Hepatocyte (in vitro differentiated cells): ENCODE data around the gene PTPN18. TPM values are rescaled to one million over a fixed set of nuclear protein-coding genes. Genes with fewer than 3 reads are reported as not detected.

Experiments used
- DNase-seq: peaks from one replicate; pipeline ENCODE4 v3.0.0-alpha.2; 2016; ENCODE audit warnings: low spot score
- H2AFZ ChIP-seq: fragments of 200-600 bp; sonication (generic); 2 replicates; pipeline ENCODE4 v1.6.0; 2016; ENCODE audit warnings: antibody characterized with exemption, mild to moderate bottlenecking
- H3K27ac ChIP-seq: fragments of 200-600 bp; sonication (generic); 2 replicates; pipeline ENCODE4 v1.5.1; 2016; ENCODE audit warnings: mild to moderate bottlenecking
- H3K27me3 ChIP-seq: fragments of 200-600 bp; sonication (generic); 2 replicates; pipeline ENCODE4 v1.6.1; 2016
- H3K36me3 ChIP-seq: fragments of 200-600 bp; sonication (generic); replicated peaks from 2 replicates; pipeline ENCODE4 v1.5.1; 2016; ENCODE audit warnings: low read depth; ENCODE audit not compliant: insufficient read depth
- H3K4me1 ChIP-seq: fragments of 200-600 bp; sonication (generic); 2 replicates; pipeline ENCODE4 v1.5.1; 2016; ENCODE audit warnings: mild to moderate bottlenecking, moderate library complexity; ENCODE audit not compliant: insufficient read depth
- H3K4me2 ChIP-seq: fragments of 200-600 bp; sonication (generic); 2 replicates; pipeline ENCODE4 v1.6.0; 2016
- H3K4me3 ChIP-seq: fragments of 200-600 bp; sonication (generic); 2 replicates; pipeline ENCODE4 v1.5.1; 2016; ENCODE audit warnings: mild to moderate bottlenecking
- H3K79me2 ChIP-seq: fragments of 200-600 bp; sonication (generic); 2 replicates; pipeline ENCODE4 v1.6.0; 2017; ENCODE audit warnings: mild to moderate bottlenecking
- H3K9me2 ChIP-seq: fragments of 200-600 bp; sonication (generic); replicated peaks from 2 replicates; pipeline ENCODE4 v1.6.0; 2017; ENCODE audit warnings: mild to moderate bottlenecking; ENCODE audit not compliant: insufficient read depth
- H3K9me3 ChIP-seq: fragments of 200-600 bp; sonication (generic); 2 replicates; pipeline ENCODE4 v1.5.1; 2016; ENCODE audit warnings: low read depth, mild to moderate bottlenecking
- H4K20me1 ChIP-seq: fragments of 200-600 bp; sonication (generic); 2 replicates; pipeline ENCODE4 v1.6.0; 2016; ENCODE audit warnings: mild to moderate bottlenecking; ENCODE audit not compliant: insufficient read depth, poor library complexity, severe bottlenecking
- EZH2 ChIP-seq: fragments of 200-600 bp; sonication (generic); IDR thresholded peaks from 2 replicates; pipeline ENCODE4 v1.6.1; 2016; ENCODE audit warnings: antibody characterized with exemption, mild to moderate bottlenecking, borderline replicate concordance
- EZH2phosphoT487 ChIP-seq: fragments of 200-600 bp; sonication (generic); IDR thresholded peaks from one replicate; pipeline ENCODE4 v1.6.1; 2018; ENCODE audit warnings: antibody characterized with exemption, mild to moderate bottlenecking, low read depth, moderate library complexity; ENCODE audit not compliant: unreplicated experiment, severe bottlenecking
- WGBS: methylation state at CpG from one replicate; pipeline ENCODE4 v1.1.6; 2016; ENCODE audit warnings: low lambda C conversion rate; ENCODE audit errors: missing lambda C conversion rate; 5-methylcytosine and 5-hydroxymethylcytosine counted together
- polyA plus RNA-seq: library from polyadenylated mRNA; unstranded; fragments of >200 nt; fragmentation: Nextera tagmentation; extraction: Ambion mirVana; gene quantifications from 2 replicates; pipeline ENCODE4 v1.2.1, GENCODE V29; 2016
- total RNA-seq: library from RNA; depleted of rRNA; stranded (reverse); fragments of >200 nt; gene quantifications from 2 replicates; pipeline ENCODE4 v1.2.3, GENCODE V29; 2014
- TF ChIP-seq, protein P1 (sequence below): fragments of 200-600 bp; sonication (generic); IDR thresholded peaks from 2 replicates; pipeline ENCODE4 v1.5.1; 2016; ENCODE audit warnings: antibody characterized with exemption, mild to moderate bottlenecking; ENCODE audit not compliant: poor library complexity

The PTPN18 gene
- total and polyA plus RNA-seq, 2 experiments from 2014 or later: 34.7 to 34.8 TPM

DNA sequence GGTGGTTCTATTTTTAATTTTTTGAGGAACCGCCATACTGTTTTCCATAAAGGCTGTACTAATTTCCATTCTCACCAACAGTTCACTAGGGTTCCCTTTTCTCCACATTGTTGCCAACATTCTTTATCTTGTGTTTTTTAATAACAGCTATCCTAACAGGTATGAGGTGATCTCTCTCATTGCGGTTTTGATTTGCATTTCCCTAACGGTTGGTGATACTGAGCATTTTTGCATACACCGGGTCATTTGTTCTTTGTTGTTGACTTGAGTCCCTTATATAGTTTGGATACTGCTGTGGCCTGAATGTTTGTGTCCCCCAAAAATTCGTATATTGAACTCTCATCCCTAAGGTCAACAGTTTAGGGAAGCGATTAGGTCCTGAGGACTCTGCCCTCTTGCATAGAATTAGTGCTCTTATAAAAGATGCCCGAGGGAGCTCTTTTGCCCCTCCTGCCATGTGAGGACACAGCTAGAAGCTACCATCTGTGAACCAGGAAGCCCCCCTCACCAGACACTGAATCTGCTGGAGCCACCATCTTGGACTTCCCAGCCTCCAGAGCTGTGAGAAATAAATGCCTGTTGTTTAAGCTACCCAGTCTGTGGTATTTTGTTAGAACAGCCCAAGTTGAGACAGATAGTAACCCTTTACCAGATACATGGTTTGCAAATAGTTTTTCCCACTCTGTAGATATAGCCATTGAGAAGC is 8.5 kb upstream of the PTPN18 start:
- no peak overlapping the region for H3K27ac ChIP-seq
- H3K79me2 ChIP-seq: peaks cover 15% of the 10 kb centered on the region
- TF ChIP-seq, protein P1, sequence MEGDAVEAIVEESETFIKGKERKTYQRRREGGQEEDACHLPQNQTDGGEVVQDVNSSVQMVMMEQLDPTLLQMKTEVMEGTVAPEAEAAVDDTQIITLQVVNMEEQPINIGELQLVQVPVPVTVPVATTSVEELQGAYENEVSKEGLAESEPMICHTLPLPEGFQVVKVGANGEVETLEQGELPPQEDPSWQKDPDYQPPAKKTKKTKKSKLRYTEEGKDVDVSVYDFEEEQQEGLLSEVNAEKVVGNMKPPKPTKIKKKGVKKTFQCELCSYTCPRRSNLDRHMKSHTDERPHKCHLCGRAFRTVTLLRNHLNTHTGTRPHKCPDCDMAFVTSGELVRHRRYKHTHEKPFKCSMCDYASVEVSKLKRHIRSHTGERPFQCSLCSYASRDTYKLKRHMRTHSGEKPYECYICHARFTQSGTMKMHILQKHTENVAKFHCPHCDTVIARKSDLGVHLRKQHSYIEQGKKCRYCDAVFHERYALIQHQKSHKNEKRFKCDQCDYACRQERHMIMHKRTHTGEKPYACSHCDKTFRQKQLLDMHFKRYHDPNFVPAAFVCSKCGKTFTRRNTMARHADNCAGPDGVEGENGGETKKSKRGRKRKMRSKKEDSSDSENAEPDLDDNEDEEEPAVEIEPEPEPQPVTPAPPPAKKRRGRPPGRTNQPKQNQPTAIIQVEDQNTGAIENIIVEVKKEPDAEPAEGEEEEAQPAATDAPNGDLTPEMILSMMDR: no peak
- no peak for TF ChIP-seq EZH2
- TF ChIP-seq EZH2phosphoT487: no peak
- H3K36me3 ChIP-seq: peaks cover 4% of the 10 kb centered on the region
- peaks cover 7% of the 10 kb centered on the region for H3K4me1 ChIP-seq
- H3K27me3 ChIP-seq: no peaks in the 10 kb centered on the region
- H3K4me3 ChIP-seq: no peak overlapping the region
- no peak overlapping the region for H3K4me2 ChIP-seq
- no peak for DNase-seq
- no peak overlapping the region for H2AFZ ChIP-seq
- WGBS: 98% methylated on average over 7 of the region's 7 CpGs
- H3K9me2 ChIP-seq: no peaks in the 10 kb centered on the region
- H4K20me1 ChIP-seq: no peaks in the 10 kb centered on the region
- H3K9me3 ChIP-seq: no peaks in the 10 kb centered on the region

DNA sequence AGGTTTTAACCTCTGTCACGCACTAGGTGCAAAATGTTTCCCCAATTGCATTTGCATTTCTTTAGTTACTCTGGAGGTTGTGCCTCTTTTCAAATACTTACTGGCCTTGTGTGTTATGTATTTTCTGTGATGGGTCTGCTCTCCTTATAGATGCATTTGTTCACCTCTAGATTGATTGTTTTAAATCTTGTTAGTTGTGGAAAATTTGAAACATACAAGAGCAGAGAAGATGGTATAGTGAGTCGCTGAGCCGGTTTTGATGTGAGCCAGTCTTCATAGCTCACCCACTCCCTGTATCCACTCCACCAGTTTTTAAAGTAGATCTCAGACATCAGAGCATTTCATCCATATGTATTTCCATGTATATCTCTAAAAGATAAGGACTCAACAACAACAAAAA is 6.7 kb upstream of the PTPN18 start:
- TF ChIP-seq EZH2 (no peak), EZH2phosphoT487 (no peak)
- TF ChIP-seq, protein P1: no peak
- Histone ChIP-seq H3K9me3 (no peaks in the 10 kb centered on the region), H3K27me3 (no peaks in the 10 kb centered on the region), H3K36me3 (peaks cover 4% of the 10 kb centered on the region), H3K4me3 (no peak overlapping the region), H3K79me2 (peaks cover 7% of the 10 kb centered on the region), H4K20me1 (no peaks in the 10 kb centered on the region), H3K4me2 (no peak overlapping the region), H3K9me2 (no peaks in the 10 kb centered on the region), H2AFZ (no peak overlapping the region), H3K27ac (no peak overlapping the region), H3K4me1 (no peaks in the 10 kb centered on the region)
- no peak for DNase-seq
- WGBS: 92% methylated on average over 3 of the region's 3 CpGs

DNA sequence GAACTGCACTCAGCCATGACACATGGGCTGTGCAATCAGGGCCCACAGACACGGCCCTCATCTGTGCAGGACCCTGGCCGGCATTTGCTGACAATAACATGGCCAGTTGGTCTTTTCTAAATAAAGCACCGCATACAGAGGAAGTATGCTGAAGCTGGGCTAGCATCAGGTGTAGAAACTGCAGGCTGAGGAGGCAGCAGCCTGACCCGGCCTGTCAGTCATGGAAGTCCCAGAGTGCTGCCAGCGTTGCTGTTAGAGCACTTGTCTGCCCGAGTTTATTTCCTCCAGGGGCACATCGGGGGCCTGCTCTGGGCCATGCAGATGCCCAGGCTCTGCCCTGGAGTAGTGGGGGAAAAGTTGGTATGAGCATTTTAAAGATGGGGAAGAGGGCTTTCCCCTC is 4.1 kb upstream of the PTPN18 start:
- TF ChIP-seq EZH2: no peak
- TF ChIP-seq EZH2phosphoT487: no peak
- TF ChIP-seq, protein P1: no peak
- H2AFZ ChIP-seq: no peak overlapping the region
- no peak overlapping the region for H3K27ac ChIP-seq
- no peaks in the 10 kb centered on the region for H3K27me3 ChIP-seq
- H3K36me3 ChIP-seq: no peaks in the 10 kb centered on the region
- H3K79me2 ChIP-seq: no peaks in the 10 kb centered on the region
- no peak for DNase-seq
- no peaks in the 10 kb centered on the region for H3K9me3 ChIP-seq
- H3K4me1 ChIP-seq: no peaks in the 10 kb centered on the region
- no peaks in the 10 kb centered on the region for H3K9me2 ChIP-seq
- no peak overlapping the region for H3K4me2 ChIP-seq
- H3K4me3 ChIP-seq: no peak overlapping the region
- no peaks in the 10 kb centered on the region for H4K20me1 ChIP-seq
- 84% methylated on average over 7 of the region's 7 CpGs for WGBS
